HG02884 (cell line): ENCODE measurements around the gene NEO1.

ENCODE experiments used
- ATAC-seq: cut with Tn5 transposase; IDR thresholded peaks from one replicate; pipeline ENCODE4 v1.9.1; 2021; ENCODE audit warnings: mild to moderate bottlenecking, moderate library complexity; ENCODE audit not compliant: unreplicated experiment

The NEO1 gene

DNA sequence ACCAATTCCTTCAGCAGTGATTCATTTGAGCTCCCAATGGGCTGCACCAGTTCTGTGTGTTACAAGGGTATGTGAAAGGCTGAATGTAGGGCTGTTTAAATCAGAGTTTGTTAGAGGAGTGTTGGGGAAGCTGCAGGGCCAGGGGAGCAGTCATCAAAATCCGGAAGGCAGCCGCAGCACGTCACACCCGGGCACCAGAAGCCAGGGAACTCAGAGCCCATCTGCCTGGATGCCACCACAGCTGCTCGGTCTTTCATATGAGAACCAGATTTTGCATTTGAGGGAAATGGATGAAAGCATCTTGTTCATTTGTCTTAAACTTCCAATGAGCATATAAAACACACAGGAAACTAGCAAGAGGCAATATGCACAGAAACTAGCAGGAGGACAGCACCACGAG is 24.2 kb upstream of the NEO1 start:
- ATAC-seq = no peak

DNA sequence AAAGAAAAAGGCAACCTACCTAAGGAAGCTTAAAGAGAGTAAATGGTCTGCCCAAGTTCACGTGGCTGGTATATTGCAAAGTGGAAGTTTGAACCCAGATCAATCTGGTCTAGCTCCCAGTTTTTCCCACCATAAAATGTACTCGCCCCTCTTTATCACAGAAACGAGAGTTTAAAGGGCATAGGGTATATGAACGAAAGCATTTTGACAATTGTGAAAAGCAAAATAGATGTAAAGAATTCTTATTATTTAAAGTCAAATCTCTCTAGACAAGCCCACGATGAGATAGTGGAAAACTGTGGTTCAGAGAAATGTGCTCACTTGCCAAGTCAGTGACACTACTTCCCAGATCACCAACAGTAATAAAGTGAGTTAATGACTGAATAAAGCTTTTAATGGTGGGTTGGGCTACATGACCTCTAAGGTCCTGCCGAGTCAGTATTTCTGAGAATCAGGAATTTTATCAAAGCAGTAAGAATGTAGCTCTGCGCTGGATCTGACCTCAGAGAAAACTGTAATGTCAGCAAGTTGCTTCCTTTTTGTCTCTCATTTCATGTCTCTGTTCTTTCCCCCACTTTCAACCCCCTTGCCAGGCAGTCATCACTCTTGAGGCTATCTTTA is 23.3 kb upstream of the NEO1 start:
- ATAC-seq = no peak

DNA sequence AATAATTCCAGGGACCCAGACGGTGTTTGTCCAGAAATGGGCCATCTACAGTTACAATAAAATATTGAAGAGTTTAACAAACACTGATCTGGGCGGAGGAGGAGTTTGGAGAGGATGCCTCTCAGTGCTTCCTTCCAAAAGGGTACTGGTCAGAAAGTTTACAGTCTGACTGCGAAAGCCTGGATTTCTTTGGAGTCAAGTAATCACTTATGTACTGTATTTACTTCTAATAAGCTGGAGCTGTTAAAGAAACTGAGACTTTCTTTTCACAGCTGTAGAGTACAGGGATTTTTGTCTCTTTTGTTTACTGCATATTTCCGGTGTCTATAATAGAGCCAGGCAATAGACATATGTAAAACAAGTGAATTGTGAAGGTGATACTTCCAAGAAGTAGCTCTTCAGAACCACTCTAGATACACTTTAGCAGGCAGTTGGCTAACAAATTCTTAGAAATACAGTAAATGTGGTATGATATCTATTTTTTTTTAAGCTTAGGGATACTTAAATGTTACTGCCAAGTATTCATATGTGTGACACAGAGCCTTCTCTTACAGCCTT is 22.1 kb upstream of the NEO1 start:
- no peak for ATAC-seq

DNA sequence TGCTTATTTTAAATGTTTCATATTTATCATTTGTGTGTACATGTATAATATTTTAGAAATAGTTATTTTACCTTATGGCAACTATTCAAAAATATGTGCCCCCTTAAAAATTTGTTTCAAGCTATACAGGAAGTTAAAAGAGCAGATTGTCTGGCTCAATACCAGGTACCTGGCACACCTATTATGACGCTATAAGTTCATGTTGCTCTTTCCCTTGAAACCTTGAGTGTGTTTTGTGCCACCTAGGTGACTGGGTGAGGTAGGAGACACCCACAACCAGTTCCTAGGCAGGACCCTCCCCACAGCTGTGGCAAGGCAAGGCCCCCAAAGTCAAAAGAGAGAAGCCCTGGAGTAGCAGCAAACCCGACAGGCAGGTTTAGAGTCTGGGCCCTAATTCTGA is 20.6 kb upstream of the NEO1 start:
- ATAC-seq = no peak

DNA sequence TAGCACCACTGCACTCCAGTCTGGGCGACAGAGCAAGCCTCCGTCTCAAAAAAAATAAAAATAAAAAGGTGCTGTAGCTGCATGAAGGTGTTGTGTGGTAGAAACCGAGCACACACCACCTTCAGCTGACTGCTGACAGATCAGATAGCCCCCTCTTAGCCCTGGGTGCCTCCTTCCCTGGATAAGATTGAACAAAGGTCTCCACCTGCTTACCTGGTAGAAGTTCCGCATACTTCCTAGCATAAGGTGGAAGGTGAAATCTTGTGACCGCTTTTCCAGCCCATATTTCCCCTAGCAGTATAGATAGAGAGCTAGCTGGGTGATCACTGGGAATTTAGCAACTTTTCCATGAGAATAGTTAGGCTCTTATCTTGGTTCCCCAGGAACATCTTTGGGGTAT is 18.7 kb upstream of the NEO1 start:
- no peak for ATAC-seq

DNA sequence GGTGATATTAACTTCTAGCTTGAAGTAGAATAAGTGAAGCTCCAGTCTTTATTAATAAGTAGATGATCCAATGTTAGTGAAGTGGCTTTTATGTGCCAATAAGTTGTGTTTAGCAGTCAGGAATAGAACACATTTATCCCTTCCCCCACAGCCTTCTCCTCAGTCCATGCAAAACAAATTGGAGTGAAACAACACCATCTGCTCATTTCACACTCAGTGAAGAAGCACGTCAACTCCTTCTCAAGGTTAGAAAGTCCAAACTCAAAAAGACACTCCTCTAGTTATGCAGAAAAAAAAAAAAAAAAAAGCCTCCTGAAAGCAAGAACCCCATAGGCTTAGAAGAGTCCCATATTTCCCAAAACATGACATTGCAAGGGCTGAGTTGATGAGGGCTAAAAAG is 18.0 kb upstream of the NEO1 start:
- no peak for ATAC-seq

DNA sequence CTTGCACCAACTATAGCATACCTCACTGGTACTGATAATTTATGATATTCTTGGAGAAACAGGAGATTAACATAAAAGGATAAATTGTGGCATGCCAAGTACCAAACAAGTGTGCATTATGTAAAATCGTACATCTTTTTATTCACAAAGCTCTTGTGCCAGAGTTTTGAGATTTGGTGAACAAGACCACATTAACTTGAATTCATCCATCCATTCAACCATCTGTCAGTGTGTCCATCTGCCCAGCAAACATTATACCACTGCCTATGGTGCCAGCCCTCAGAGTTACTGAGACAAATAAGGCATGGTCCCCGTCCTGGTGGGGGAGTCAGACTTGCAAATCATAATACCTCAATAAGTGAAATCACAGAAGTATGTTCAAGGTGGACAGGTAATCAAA is 17.0 kb upstream of the NEO1 start:
- no peak for ATAC-seq

DNA sequence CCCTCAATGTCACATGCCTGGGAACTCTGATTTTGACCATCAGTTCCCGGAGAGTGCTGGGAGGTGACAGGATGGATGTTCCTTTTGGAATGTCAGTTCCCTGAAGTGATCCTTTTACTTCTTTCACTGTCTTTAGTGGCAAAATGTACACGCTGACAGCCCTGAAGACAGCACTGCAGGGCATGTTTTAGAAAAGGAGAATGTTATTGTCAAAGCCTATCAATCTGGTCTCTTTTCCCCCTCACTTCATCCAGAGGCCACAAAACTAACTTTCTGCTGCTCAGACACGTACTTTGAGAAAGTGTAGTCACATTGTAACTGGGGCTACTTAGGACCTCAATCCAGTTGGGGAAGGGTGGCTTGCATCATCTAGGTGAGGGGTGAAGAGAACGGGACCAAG is 14.0 kb upstream of the NEO1 start:
- ATAC-seq = no peak

DNA sequence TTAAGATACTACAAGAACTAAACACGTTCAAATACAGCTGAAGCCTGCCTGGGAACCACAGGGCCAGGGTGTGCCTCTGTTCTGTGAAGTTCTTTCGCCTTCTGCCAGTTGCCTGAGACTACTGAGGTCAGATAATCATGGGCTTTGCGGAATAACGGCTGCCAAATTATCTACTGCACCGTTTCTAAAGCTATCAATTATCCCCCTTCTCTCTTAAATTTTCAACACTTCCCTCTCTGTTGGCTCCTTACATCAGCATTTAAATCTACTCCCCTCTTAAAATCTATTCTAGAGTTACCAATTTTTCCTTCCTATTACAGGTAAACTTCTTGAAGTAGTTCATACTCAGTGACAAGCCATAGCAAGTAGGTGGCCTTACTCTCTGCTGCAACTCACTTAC is 6.2 kb upstream of the NEO1 start:
- no peak for ATAC-seq

DNA sequence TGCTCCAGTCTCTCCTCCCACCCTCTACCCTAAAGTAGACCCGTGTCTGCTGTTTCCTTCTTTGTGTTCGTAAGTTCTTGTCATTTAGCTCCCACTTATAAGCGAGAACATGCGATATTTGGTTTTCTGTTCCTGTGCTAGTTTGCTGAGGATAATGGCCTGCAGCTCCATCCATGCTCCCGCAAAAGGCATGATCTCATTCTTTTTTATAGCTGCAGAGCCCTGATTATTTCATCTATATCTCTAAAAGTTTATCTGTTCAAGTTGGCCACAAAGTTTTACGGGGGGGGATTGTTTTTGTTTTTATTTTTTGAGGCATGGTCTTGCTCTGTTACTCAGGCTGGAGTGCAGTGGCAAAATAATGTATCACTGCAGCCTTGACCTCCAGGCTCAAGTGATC is 4.4 kb upstream of the NEO1 start:
- no peak for ATAC-seq

DNA sequence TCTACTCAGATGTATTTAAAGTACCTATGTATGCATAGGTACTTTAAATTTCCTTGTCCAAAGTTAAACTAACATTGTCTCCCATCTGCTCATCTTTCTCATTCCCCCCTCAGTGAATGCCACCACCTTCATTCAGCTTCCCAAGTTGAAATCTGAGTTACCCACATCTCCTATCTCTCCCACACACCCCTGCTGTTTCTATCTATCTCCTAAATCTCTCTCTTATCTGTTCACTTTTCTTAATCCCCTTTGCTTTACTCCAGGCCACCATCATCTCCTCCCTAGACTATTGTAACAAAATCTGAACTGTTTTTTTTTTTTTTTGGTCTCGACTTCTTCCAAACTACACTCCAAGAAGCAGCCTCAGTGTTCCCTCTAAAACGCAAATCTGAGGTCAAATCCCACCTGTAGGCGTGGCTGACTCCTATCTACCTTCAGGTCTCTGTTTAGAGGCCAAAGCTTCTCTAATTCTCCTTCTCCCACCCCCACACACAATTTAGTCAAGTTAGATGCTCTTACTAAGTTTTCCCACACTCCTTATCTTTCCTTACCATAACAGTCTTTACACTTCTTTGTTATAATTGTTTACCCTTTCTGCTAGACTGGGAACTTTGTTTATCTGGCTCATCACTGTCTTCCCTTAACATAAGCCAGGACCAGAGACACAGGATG is 3.5 kb upstream of the NEO1 start:
- ATAC-seq = no peak

DNA sequence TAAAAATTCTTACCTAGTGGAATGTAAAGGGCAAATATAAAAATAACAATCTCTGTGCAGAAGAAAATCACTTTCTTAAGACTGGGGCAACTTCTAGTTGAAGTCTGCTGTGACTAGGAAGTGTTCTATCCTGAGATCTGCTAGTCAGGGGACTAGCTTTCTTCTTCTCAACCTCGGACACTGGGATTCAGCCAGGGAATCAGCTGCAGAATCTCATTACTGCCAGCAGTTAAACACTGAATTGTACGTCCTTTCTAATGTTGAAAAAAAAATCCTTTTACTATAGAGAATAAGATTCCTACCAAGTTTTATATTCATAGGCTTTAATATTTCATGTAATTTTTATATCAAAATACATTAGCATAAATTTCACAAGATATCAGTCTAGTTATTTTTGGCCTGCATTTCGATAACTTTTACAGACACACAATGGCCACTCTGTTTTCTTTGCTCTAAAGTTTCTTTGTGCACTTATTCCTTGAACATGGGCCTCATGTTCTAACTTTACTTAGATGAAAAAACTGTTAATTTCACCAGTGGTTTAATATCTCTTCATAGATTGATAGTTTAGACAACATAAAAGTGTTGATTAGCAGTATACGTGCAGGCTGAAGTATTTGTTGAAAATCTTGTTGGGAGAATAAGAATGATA is 2.6 kb upstream of the NEO1 start:
- no peak for ATAC-seq

DNA sequence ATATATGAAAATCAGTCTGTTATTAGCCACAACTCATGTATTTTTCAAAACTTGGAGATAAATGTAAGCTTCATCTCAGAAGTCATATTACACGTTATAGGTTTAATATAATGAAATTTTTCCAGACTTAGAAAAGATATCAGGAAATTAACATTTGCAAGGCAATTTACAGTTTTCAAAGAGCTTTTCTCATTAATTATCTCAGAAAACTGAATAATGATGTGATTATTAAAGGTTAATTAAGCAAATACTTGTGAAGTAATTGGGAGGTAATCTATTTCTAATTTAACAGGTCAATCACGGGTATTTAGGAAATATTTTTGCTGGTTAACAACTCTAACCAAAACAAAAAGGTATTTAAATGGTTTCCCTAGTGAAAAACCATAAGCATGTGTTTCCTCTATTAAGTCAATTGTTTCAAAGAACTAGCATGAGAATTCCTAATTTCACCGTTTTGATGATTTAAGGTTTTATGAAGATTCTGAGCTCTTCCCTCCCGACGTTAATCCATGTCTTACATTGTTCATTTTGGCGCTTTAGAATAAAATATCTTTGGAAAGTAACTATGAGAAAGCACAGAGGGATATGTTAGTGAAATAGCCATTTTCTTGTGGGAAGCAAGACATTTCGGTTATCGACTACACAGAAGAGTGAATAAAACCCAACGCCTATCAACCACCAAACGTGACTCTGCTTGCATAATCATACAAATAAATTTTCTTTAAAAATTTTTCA is 1.5 kb upstream of the NEO1 start:
- no peak for ATAC-seq

DNA sequence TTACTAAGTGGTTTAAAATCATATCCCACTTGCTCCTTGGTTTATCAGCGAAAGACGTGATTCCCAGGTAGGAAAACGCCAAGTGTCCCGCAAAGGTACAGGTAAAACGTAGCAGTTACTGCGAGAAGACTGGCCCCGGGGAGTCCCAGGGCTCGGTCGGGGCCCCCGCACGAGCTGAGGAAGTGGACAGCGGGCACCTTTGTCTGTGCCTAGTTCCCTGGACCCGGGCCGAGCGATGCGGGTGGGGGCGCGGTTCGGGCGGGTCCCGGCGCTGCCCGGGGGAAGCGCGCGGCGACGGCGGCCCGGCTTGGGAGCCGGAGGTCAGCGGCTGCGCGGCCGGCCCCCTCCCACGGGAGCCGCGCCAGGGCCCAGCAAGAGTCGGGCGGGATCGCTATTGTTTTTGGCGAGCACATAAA is 864 bp upstream of the NEO1 start:
- no peak for ATAC-seq

DNA sequence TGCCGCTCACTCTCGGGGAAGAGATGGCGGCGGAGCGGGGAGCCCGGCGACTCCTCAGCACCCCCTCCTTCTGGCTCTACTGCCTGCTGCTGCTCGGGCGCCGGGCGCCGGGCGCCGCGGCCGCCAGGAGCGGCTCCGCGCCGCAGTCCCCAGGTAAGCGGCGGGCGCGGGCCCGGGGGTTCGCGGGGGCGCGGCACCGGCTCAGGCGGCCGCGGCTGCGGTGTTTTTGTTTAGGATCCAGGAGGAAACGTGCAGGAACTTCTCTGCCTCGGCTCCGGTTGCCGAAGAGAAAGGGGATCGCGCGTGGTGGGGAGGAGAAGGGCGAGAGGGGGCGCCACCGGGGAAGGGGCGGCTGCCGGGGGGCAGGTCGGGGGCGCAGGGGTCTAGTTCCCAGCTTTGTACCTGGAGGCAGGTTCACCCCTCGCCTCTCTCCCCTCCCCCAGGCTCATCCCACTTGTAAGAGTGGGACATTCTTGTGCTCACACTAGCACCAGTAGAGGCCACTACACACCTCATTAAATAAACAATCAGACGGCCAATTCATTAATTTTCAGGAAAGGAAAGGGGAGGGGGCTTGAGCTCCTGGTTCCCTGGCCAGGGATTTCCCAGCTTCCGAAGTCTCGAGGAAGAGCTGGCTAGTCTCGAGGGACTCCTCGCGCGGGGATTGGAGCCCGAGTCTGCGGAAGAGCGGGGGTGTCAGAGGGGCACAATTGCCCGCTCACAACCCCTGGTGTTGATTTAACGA is 562 bp downstream of the NEO1 start:
- ATAC-seq = peak; percentile 32

DNA sequence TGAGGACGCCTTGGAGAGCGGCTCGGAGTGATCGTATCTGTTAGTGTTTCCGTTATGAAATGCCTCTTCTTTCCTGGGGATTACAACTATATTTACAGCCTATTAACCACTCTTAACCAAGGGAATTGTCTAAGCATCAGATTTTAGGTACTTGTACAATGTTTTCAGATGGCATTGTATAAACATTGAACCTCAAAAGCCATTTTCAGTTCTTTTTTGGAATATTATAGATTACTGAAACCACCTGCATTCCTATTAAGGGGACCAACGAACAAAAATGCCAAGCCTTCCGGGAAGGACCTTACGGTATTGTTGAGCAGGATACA is 1.1 kb downstream of the NEO1 start:
- no peak for ATAC-seq

DNA sequence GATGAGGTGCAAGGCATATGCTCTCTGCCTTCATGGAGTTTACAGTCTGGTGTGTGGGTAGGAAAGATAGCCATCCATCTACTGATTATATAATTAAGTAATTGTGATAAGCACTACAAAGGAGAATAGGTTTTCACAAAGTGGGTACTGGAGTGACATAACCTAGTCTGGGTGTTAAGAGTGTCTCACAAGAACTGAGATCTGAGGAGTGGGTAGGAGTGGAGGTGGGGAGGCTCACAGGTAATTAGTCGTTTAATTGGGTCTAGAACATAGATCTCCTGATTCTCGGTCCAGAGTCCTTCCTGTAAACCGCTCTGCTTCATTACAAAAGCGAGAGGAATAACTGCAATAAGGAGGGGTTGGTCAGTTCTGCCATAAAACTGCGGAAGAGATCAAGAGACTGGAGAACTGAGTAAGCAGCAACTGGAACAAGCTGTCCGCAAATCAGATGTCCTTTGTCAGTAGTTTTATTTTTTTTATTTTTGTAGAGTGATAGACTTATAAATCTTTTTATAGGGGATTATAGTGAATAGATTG is 2.2 kb downstream of the NEO1 start:
- no peak for ATAC-seq

DNA sequence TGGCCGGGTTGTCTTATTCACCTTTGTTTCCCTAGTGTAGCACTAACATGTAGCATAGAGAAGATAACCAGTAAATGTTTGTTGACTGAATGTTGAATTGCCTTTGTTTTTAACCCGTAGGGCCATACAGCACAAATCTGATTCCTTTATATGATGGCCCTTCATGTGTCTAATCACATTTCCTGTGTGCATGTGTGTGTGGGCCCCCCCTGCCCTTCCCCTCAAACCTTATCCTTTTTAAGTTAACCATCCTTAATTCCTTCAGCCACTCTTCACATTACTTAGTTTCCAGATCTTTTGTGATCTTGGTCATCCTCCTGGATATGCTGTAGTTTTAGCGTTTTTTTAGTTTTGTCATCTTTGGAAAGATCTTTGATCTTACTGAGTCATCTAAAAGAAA is 4.2 kb downstream of the NEO1 start:
- ATAC-seq = no peak

DNA sequence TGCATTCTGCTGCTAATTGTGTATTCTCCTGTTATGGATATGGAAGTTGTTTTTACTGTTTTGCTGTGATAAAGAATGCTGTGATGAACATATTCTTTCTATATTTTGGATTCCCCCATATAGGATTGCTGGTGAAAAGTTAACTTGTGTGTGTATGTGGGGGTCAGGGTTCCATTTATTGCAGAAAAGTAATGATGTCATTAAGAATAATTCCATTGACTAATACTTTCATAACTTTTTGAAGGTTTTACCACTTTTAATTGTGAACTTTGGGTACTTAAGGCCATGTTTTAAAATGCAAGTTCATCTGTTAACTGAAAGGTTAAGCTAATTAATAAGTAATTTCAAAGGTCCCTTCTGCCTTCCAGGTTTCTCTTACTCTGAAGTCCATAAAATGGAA is 6.2 kb downstream of the NEO1 start:
- no peak for ATAC-seq

DNA sequence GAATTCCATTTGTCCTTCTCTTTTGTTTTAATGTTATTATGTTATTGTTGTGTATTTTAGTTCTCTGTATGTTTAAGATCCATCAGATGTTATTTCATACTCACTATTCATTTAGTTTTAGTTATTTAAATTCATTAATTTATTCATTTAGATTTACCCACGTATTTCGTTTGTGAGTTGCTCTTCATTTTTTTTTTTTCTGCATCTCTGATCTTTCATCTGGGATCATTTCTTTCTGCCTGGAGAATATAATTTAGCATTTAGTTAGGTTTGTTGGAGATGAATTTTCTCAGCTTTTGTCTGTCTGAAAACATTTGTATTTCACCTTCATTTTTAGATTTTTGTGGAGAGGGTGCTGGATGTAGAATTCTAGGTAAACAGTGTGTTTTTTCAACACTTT is 12.9 kb downstream of the NEO1 start:
- no peak for ATAC-seq

DNA sequence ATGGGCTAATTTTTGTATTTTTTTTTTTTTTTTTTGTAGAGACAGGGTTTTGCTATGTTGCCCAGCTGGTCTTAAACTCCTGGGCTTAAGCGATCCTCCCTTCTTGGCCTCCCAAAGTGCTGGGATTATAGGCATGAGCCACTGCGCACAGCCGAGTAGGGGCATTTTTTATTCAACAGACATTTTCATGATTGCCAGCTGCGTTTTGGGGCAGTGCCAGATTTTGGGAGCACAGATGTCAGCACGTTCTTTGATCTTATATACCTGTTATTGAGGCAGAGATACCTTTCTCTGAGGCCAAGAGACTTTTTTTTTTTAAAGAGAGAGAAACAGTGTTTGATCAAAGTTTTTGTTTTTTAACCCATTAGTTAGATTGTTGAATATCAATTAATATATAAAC is 16.8 kb downstream of the NEO1 start:
- no peak for ATAC-seq
